OCI-LY1 (cell line): Measurements from ENCODE around the gene ASIC3.

Source experiments
- H2AFZ ChIP-seq: fragments of 200-600 bp; sonication (generic), shearing (Covaris generic); 2 replicates; pipeline ENCODE4 v1.6.0; 2014; ENCODE audit warnings: antibody characterized with exemption, mild to moderate bottlenecking, low read length
- H3F3A ChIP-seq: fragments of 200-600 bp; sonication (generic), shearing (Covaris generic); 2 replicates; pipeline ENCODE4 v1.6.0; 2014; ENCODE audit warnings: mild to moderate bottlenecking, antibody characterized with exemption, low read length, moderate library complexity; ENCODE audit not compliant: insufficient read depth
- H3K27ac ChIP-seq: fragments of 200-600 bp; sonication (generic); 2 replicates; pipeline ENCODE4 v1.5.1; 2014; ENCODE audit warnings: low read length, mixed run types, mild to moderate bottlenecking, low read depth; ENCODE audit not compliant: poor library complexity, severe bottlenecking
- H3K27me3 ChIP-seq: fragments of 200-600 bp; sonication (generic); 2 replicates; pipeline ENCODE4 v1.6.0; 2014; ENCODE audit warnings: antibody characterized with exemption, mild to moderate bottlenecking, low read length, moderate library complexity; ENCODE audit not compliant: insufficient read depth
- H3K36me3 ChIP-seq: fragments of 200-600 bp; sonication (generic); 2 replicates; pipeline ENCODE4 v1.6.1; 2014; ENCODE audit warnings: mild to moderate bottlenecking, antibody characterized with exemption, low read length, moderate library complexity, mixed read lengths; ENCODE audit not compliant: insufficient read depth
- H3K4me1 ChIP-seq: fragments of 200-600 bp; sonication (generic); 2 replicates; pipeline ENCODE4 v1.5.1; 2014; ENCODE audit warnings: mild to moderate bottlenecking, low read length, moderate library complexity; ENCODE audit not compliant: insufficient read depth, severe bottlenecking
- H3K4me2 ChIP-seq: fragments of 200-600 bp; sonication (generic), shearing (Covaris generic); 2 replicates; pipeline ENCODE4 v1.6.1; 2014; ENCODE audit warnings: low read length
- H3K4me3 ChIP-seq: fragments of 200-600 bp; sonication (generic); 2 replicates; pipeline ENCODE4 v1.5.1; 2014; ENCODE audit warnings: low read length, low read depth, mild to moderate bottlenecking, mixed read lengths; ENCODE audit not compliant: poor library complexity, severe bottlenecking
- H3K79me2 ChIP-seq: fragments of 200-600 bp; shearing (Covaris generic); 2 replicates; pipeline ENCODE4 v1.6.1; 2016; ENCODE audit warnings: mixed run types, low read length, mixed read lengths; ENCODE audit not compliant: insufficient read depth
- H3K9ac ChIP-seq: fragments of 200-600 bp; sonication (generic), shearing (Covaris generic); 2 replicates; pipeline ENCODE4 v1.6.1; 2014; ENCODE audit warnings: mild to moderate bottlenecking, low read length, mixed read lengths
- H3K9me2 ChIP-seq: fragments of 200-600 bp; sonication (generic), shearing (Covaris generic); 2 replicates; pipeline ENCODE4 v1.6.1; 2014; ENCODE audit warnings: low read depth, mild to moderate bottlenecking, low read length, mixed read lengths
- H3K9me3 ChIP-seq: fragments of 200-600 bp; shearing (Covaris generic); 2 replicates; pipeline ENCODE4 v1.6.1; 2014; ENCODE audit warnings: low read length, mixed read lengths
- H4K20me1 ChIP-seq: fragments of 200-600 bp; sonication (generic), shearing (Covaris generic); 2 replicates; pipeline ENCODE4 v1.6.0; 2016; ENCODE audit warnings: mild to moderate bottlenecking, low read length; ENCODE audit not compliant: insufficient read depth
- CTCF ChIP-seq: fragments of 200-600 bp; sonication (generic), shearing (Covaris generic); IDR thresholded peaks from 2 replicates; pipeline ENCODE4 v1.5.1; 2017; ENCODE audit warnings: mild to moderate bottlenecking, antibody characterized with exemption, low read length, moderate library complexity, mixed read lengths
- EZH2 ChIP-seq: fragments of 200-600 bp; sonication (generic), shearing (Covaris generic); IDR thresholded peaks from 2 replicates; pipeline ENCODE4 v1.8.0; 2017; ENCODE audit warnings: borderline replicate concordance, mixed run types, mild to moderate bottlenecking, antibody characterized with exemption, low read length, moderate library complexity, mixed read lengths

The ASIC3 gene

GRCh38 chr7:151017953-151018420 lies 30.3 kb upstream of the ASIC3 start:
- peak overlapping the region; percentile 57 for H3K4me2 ChIP-seq
- no peaks in the 10 kb centered on the region for H3F3A ChIP-seq
- TF ChIP-seq EZH2, result no peak
- peak; percentile 100 for TF ChIP-seq CTCF
- no peak overlapping the region for H2AFZ ChIP-seq
- no peaks in the 10 kb centered on the region for H3K79me2 ChIP-seq
- H3K9me2 ChIP-seq, result no peaks in the 10 kb centered on the region
- no peaks in the 10 kb centered on the region for H3K9me3 ChIP-seq
- H3K27me3 ChIP-seq, result peaks cover 8% of the 10 kb centered on the region
- peaks cover 27% of the 10 kb centered on the region for H3K4me1 ChIP-seq
- no peaks in the 10 kb centered on the region for H4K20me1 ChIP-seq
- H3K4me3 ChIP-seq, result peak overlapping the region; percentile 51
- H3K36me3 ChIP-seq, result no peaks in the 10 kb centered on the region
- H3K9ac ChIP-seq, result peak overlapping the region; percentile 8; the same call in 1 of the 2 replicates
- no peak overlapping the region for H3K27ac ChIP-seq

- Histone ChIP-seq H3K9ac (no peak overlapping the region; the same call in 1 of the 2 replicates), H3K4me1 (peaks cover 25% of the 10 kb centered on the region), H2AFZ (no peak overlapping the region)
Measured at GRCh38 chr7:151018421-151019129, 29.8 kb upstream of the ASIC3 start.

GRCh38 chr7:151019130-151019447 lies 29.2 kb upstream of the ASIC3 start:
- no peaks in the 10 kb centered on the region for H3K36me3 ChIP-seq
- no peaks in the 10 kb centered on the region for H3K79me2 ChIP-seq
- H3K4me2 ChIP-seq, result no peak overlapping the region
- no peaks in the 10 kb centered on the region for H4K20me1 ChIP-seq
- H3K9me2 ChIP-seq, result no peaks in the 10 kb centered on the region
- no peaks in the 10 kb centered on the region for H3K9me3 ChIP-seq
- no peak for TF ChIP-seq EZH2
- H3K4me3 ChIP-seq, result no peak overlapping the region
- H3K27me3 ChIP-seq, result peaks cover 11% of the 10 kb centered on the region
- no peak overlapping the region for H3K27ac ChIP-seq
- no peak overlapping the region for H3K9ac ChIP-seq
- H3F3A ChIP-seq, result no peaks in the 10 kb centered on the region
- no peak overlapping the region for H2AFZ ChIP-seq
- peaks cover 20% of the 10 kb centered on the region for H3K4me1 ChIP-seq

More at GRCh38 chr7:151018421-151019129, 29.8 kb upstream of the ASIC3 start:
- H3K9me3 ChIP-seq, result no peaks in the 10 kb centered on the region
- TF ChIP-seq CTCF (peak; percentile 4; the same call in 1 of the 2 replicates), EZH2 (no peak)
- no peaks in the 10 kb centered on the region for H4K20me1 ChIP-seq
- H3K27me3 ChIP-seq, result peaks cover 11% of the 10 kb centered on the region
- no peaks in the 10 kb centered on the region for H3K9me2 ChIP-seq
- H3K36me3 ChIP-seq, result no peaks in the 10 kb centered on the region
- H3F3A ChIP-seq, result no peaks in the 10 kb centered on the region
- no peak overlapping the region for H3K27ac ChIP-seq
- H3K79me2 ChIP-seq, result no peaks in the 10 kb centered on the region
- peak overlapping the region; percentile 57 for H3K4me2 ChIP-seq
- H3K4me3 ChIP-seq, result peak overlapping the region; percentile 51

GRCh38 chr7:151020231-151020630 lies 28.1 kb upstream of the ASIC3 start:
- H3K79me2 ChIP-seq, result no peaks in the 10 kb centered on the region
- H3K4me2 ChIP-seq, result no peak overlapping the region
- H3K27me3 ChIP-seq, result peaks cover 11% of the 10 kb centered on the region
- TF ChIP-seq EZH2 (no peak), CTCF (no peak)
- H3K27ac ChIP-seq, result no peak overlapping the region
- no peaks in the 10 kb centered on the region for H3K9me2 ChIP-seq
- H3K36me3 ChIP-seq, result no peaks in the 10 kb centered on the region
- no peaks in the 10 kb centered on the region for H4K20me1 ChIP-seq
- no peaks in the 10 kb centered on the region for H3F3A ChIP-seq
- H3K9ac ChIP-seq, result no peak overlapping the region
- H3K4me3 ChIP-seq, result no peak overlapping the region
- H3K4me1 ChIP-seq, result peaks cover 14% of the 10 kb centered on the region
- no peak overlapping the region for H2AFZ ChIP-seq
- no peaks in the 10 kb centered on the region for H3K9me3 ChIP-seq
